HepG2 (cell line): ENCODE results near the gene CCDC124. TPM values are rescaled to one million over a fixed set of nuclear protein-coding genes. Genes with fewer than 3 reads are reported as not detected.
"Not testable (repeated sequence)": the region's sequence is repeated elsewhere in the genome, so short reads cannot be mapped to it uniquely, and the experiment has no call there.

Experiments
- ATAC-seq: fragments of 200-7000 bp; cut with Tn5 transposase; 3 replicates; pipeline ENCODE4 v1.9.1; 2020; ENCODE audit warnings: mild to moderate bottlenecking, moderate library complexity
- BruUV-seq: library from RNA; stranded (reverse); fragments of 400-500 nt; replicated peaks from 2 replicates; lab custom pipeline; 2021; lab: Mats Ljungman, UMichigan
- CTCF ChIA-PET: fragments of 300-600 bp; formaldehyde crosslinking; extraction: SDS; loops from one replicate; lab custom pipeline; 2021; ENCODE audit warnings: low total read pairs, inconsistent platforms, low intra/inter-chr PET ratio; lab: Yijun Ruan, JAX
- POLR2A ChIA-PET: fragments of 350-600 bp; sonication (Branson Sonifier 250); formaldehyde crosslinking; loops from one replicate; lab custom pipeline; 2020; ENCODE audit warnings: antibody characterized with exemption, inconsistent platforms; lab: Yijun Ruan, JAX
- DNase-seq: peaks from one replicate; pipeline ENCODE4 v3.0.0-alpha.2; 2015; ENCODE audit warnings: low spot score
- FAIRE-seq: peaks from 3 replicates; lab custom pipeline; 2011; peaks lifted over from hg19 to GRCh38; lab: Jason Lieb, UNC
- H2AFZ ChIP-seq: one replicate; pipeline ENCODE4 v1.6.1; 2011; ENCODE audit warnings: low read length, inconsistent platforms
- H3K27ac ChIP-seq: fragments of 300-600 bp; 3 replicates; pipeline ENCODE4 v1.8.0; 2011; ENCODE audit warnings: mixed run types, mild to moderate bottlenecking, mixed read lengths, low read length, inconsistent platforms; ENCODE audit not compliant: insufficient read depth; ENCODE audit errors: extremely low read length
- H3K27me3 ChIP-seq, 2 experiments: fragments of 200-600 bp in 1 of 2; 2 replicates in 1 of 2; 3 replicates in 1 of 2; pipeline versions ENCODE4 v1.6.0 to v1.8.0; 2011; ENCODE audit warnings: low read length in 2 of 2, mild to moderate bottlenecking in 2 of 2, moderate library complexity in 2 of 2, inconsistent platforms in 1 of 2; ENCODE audit not compliant: insufficient read depth in 2 of 2, control insufficient read depth in 1 of 2
- H3K36me3 ChIP-seq, 2 experiments: fragments of 200-600 bp in 1 of 2; replicated peaks in 1 of 2; 2 replicates in 1 of 2; 3 replicates in 1 of 2; pipeline versions ENCODE4 v1.5.1 to v1.8.0; 2011; ENCODE audit warnings: low read length in 2 of 2, inconsistent platforms in 1 of 2; ENCODE audit not compliant: insufficient read depth in 2 of 2, control insufficient read depth in 1 of 2
- H3K4me1 ChIP-seq: 2 replicates; pipeline ENCODE4 v1.5.1; 2012; ENCODE audit warnings: low read length, inconsistent platforms; ENCODE audit not compliant: insufficient read depth
- H3K4me2 ChIP-seq: 2 replicates; pipeline ENCODE4 v1.6.0; 2011; ENCODE audit warnings: low read depth, low read length, inconsistent platforms
- H3K4me3 ChIP-seq, 3 experiments: fragments of 200-600 bp in 1 of 3; sonication (generic), shearing (Covaris generic) in 1 of 3; replicated peaks in 1 of 3; 2 replicates each; pipeline ENCODE4 v1.5.1; 2011 to 2016; ENCODE audit warnings: low read length in 3 of 3, inconsistent platforms in 2 of 3, low read depth in 2 of 3, mild to moderate bottlenecking in 2 of 3, control low read depth in 1 of 3, mixed read lengths in 1 of 3; ENCODE audit not compliant: insufficient read depth in 1 of 3
- H3K79me2 ChIP-seq: one replicate; pipeline ENCODE4 v1.6.1; 2011; ENCODE audit warnings: low read length, inconsistent platforms; ENCODE audit not compliant: insufficient read depth
- H3K9ac ChIP-seq: 2 replicates; pipeline ENCODE4 v1.6.0; 2011; ENCODE audit warnings: mild to moderate bottlenecking, low read depth, low read length, inconsistent platforms; ENCODE audit not compliant: insufficient read depth
- H3K9me3 ChIP-seq: 2 replicates; pipeline ENCODE4 v1.5.1; 2012; ENCODE audit warnings: mild to moderate bottlenecking, low read length
- H4K20me1 ChIP-seq: 2 replicates; pipeline ENCODE4 v1.6.0; 2011; ENCODE audit warnings: inconsistent platforms, mild to moderate bottlenecking, low read length, moderate library complexity; ENCODE audit not compliant: insufficient read depth
- CREB1 ChIP-seq, 2 experiments: fragments of 450-650 bp in 1 of 2; IDR thresholded peaks; 2 replicates each; pipeline ENCODE4 v1.6.1; 2016 to 2017; ENCODE audit warnings: control low read depth in 1 of 2, mild to moderate bottlenecking in 1 of 2, missing compliant biosample characterization in 1 of 2, missing genetic modification characterization in 1 of 2
- ZNF121 ChIP-seq: sonication (generic); formaldehyde crosslinking; IDR thresholded peaks from 2 replicates; pipeline ENCODE4 v1.5.0; 2020; ENCODE audit warnings: mild to moderate bottlenecking, missing genetic modification reagents
- ZNF850 ChIP-seq: sonication (generic); formaldehyde crosslinking; conservative IDR thresholded peaks from 2 replicates; pipeline ENCODE4 v1.9.0; 2021; ENCODE audit warnings: mild to moderate bottlenecking, missing genetic modification reagents
- WGBS: methylation state at CpG from one replicate; pipeline ENCODE4 v1.1.6; 2017; ENCODE audit warnings: low lambda C conversion rate; 5-methylcytosine and 5-hydroxymethylcytosine counted together
- in situ Hi-C: cut with HindIII; loops from 2 replicates; pipeline ENCODE4 v1.10.0; 2017; ENCODE audit warnings: low pct_unique_long_range_greater_than_20kb; ENCODE audit not compliant: extremely low pct_ligation_motif_present
- intact Hi-C: fragments of 100-400 bp; cut with micrococcal nuclease; formaldehyde crosslinking; loops from one replicate; pipeline ENCODE4 v1.10.0; 2022; ENCODE audit not compliant: unreplicated experiment
- polyA plus RNA-seq, 8 experiments: library from polyadenylated mRNA; depleted of rRNA in 3 of 8; stranded (reverse) in 7 of 8; unstranded in 1 of 8; fragments of >200 nt; fragmentation: Illumina TruSeq in 4 of 8; extraction: Trizol in 4 of 8; gene quantifications; 2 replicates each; pipeline versions ENCODE4 v1.2.1 to v1.2.3, GENCODE V29; 2011 to 2016; ENCODE audit warnings: low read depth in 4 of 8, missing spikeins in 1 of 8, mixed read lengths in 1 of 8; ENCODE audit not compliant: insufficient read depth in 1 of 8
- total RNA-seq, 5 experiments: library from RNA; depleted of rRNA; stranded (reverse); fragments of >200 nt; fragmentation: Illumina TruSeq; extraction: Trizol; gene quantifications; 2 replicates each; pipeline ENCODE4 v1.2.3, GENCODE V29; 2016; ENCODE audit warnings: low read depth in 1 of 5

Gene CCDC124
- total and polyA plus RNA-seq, 2 of the 13 experiments (the other 11 are each of a cell fraction or from before 2014, with no cell fraction given): 14.9 to 20.3 TPM

DNA sequence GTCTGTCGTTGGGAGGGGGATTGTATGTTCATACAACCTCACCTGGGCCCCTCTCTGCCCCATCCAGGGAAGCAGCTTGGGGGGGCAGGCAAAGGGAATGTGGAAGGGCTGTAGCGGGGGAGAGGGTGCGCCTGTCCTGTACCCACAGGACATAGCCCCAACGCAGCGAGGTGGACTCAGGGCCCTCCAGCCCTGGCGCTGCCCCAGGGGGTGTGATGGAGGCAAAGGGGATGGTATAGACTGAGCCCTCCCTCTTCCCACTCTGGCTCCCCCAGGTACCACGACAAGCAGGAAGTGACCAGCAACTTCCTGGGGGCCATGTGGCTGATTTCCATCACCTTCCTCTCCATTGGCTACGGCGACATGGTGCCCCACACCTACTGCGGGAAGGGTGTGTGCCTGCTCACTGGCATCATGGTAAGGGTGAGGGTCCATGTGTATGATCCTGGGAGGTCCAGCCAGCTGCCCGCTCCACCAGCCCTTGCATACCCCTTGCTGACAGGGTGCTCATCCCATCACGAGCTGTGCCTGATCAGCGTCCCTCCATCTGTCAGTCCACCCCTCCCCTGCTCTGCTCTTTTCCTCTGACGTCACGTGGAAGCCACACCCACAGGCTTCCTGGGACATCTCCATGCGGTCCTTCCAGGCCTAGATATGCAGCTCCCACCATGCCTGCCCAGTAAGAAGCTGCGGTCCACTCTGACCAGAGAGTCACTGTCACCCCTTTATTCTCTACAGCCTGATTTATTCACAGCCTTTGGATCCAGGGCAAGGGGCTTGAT lies 52.4 kb downstream of the CCDC124 start:
- TF ChIP-seq CREB1 (IDR thresholded peaks at IDR 0.05) (peak; percentile 96), CREB1 (CRISPR knock-in tag; IDR thresholded peaks at IDR 0.05) (no peak), ZNF850 (CRISPR knock-in tag) (no peak)
- no peaks in the 10 kb centered on the region for H3K36me3 ChIP-seq
- no peaks in the 10 kb centered on the region for H3K4me1 ChIP-seq
- no peak for DNase-seq
- BruUV-seq: no TSS peak
- H3K4me2 ChIP-seq: no peak overlapping the region
- ChIA-PET CTCF (no interaction called here), POLR2A (no interaction called here)
- 13% methylated on average over 8 of the region's 17 CpGs for WGBS
- no peaks in the 10 kb centered on the region for H3K79me2 ChIP-seq
- ATAC-seq: no peak; the same call in 1 of the 3 replicates
- no peaks in the 10 kb centered on the region for H4K20me1 ChIP-seq
- in situ Hi-C loops: no loop called here
- no peak overlapping the region for H2AFZ ChIP-seq
- H3K9me3 ChIP-seq: no peaks in the 10 kb centered on the region
- intact Hi-C loops: no loop called here
- peaks cover 2 to 32% of the 10 kb centered on the region in 2 experiments; a peak in 3 of 5 replicates for H3K27me3 ChIP-seq
- no peak overlapping the region for H3K9ac ChIP-seq
- no peak overlapping the region for H3K4me3 ChIP-seq
- no peak for FAIRE-seq
- H3K27ac ChIP-seq: no peak overlapping the region

DNA sequence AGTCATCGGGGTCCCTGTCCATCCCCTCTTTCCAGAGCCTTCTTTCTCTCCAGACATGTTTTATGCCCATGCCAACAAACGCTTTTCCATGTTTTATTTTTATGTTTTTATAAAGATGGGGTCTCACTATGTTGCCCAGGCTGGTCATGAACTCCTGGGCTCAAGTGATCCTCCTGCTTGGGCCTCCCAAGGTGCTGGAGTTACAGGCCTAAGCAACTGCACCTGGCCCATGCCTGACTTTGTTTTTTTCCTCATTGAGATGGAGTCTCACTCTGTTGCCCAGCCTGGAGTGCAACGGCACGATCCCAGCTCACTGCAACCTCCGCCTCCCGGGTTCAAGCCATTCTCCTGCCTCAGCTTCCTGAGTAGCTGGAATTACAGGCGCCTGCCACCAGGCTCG lies 53.8 kb downstream of the CCDC124 start:
- H3K4me3 ChIP-seq, in situ Hi-C loops, H3K9me3 ChIP-seq, H3K4me2 ChIP-seq, H4K20me1 ChIP-seq, H3K27ac ChIP-seq, intact Hi-C loops, H3K9ac ChIP-seq, H3K4me1 ChIP-seq, CTCF ChIA-PET, H3K79me2 ChIP-seq, BruUV-seq, FAIRE-seq, POLR2A ChIA-PET, DNase-seq, H3K36me3 ChIP-seq, ATAC-seq, H2AFZ ChIP-seq: not testable (repeated sequence)
- TF ChIP-seq ZNF121 (CRISPR knock-in tag): 0 out of 2 replicates have a peak, but pooled peaks have one; percentile 23
- 21% methylated on average over 8 of the region's 8 CpGs for WGBS
- peaks cover 2 to 27% of the 10 kb centered on the region in 2 experiments; a peak in 4 of 5 replicates for H3K27me3 ChIP-seq
